ENCODE data around the gene PKHD1.

Gene PKHD1

GRCh38 chr6:52125572-52125971 lies 38.2 kb upstream of the PKHD1 start (continued):
- TF ChIP-seq TSHZ2 (CRISPR knock-in tag; IDR thresholded peaks at IDR 0.05) (no peak), GLIS3 (CRISPR knock-in tag; IDR thresholded peaks at IDR 0.05) (no peak), ESRRG (CRISPR knock-in tag; IDR thresholded peaks at IDR 0.05) (no peak)

GRCh38 chr6:52125139-52125538 lies 37.7 kb upstream of the PKHD1 start:
- TF ChIP-seq ZFP3 (CRISPR knock-in tag; IDR thresholded peaks at IDR 0.05) = no peak
- no peak for TF ChIP-seq PPARA (CRISPR knock-in tag; IDR thresholded peaks at IDR 0.05; ENCODE audit: borderline replicate concordance)
- TF ChIP-seq ZNF8 (CRISPR knock-in tag; IDR thresholded peaks at IDR 0.05) = no peak
- no peak for TF ChIP-seq ZNF565 (CRISPR knock-in tag; conservative IDR thresholded peaks at IDR 0.05; ENCODE audit: low read depth)
- no peak for TF ChIP-seq CREB5 (CRISPR knock-in tag; IDR thresholded peaks at IDR 0.05; ENCODE audit: low read depth)
- no peak for TF ChIP-seq RARB (CRISPR knock-in tag; IDR thresholded peaks at IDR 0.05)
- TF ChIP-seq GLIS3 (CRISPR knock-in tag; IDR thresholded peaks at IDR 0.05) = no peak
- no peak for TF ChIP-seq TSHZ2 (CRISPR knock-in tag; IDR thresholded peaks at IDR 0.05)
- TF ChIP-seq CSDC2 (CRISPR knock-in tag; IDR thresholded peaks at IDR 0.05) = no peak
- TF ChIP-seq OSR1 (CRISPR knock-in tag; IDR thresholded peaks at IDR 0.05) = no peak
- no peak for TF ChIP-seq TCF4 (CRISPR knock-in tag; IDR thresholded peaks at IDR 0.05; ENCODE audit: borderline replicate concordance)
- no peak for TF ChIP-seq SNAI2 (CRISPR knock-in tag; IDR thresholded peaks at IDR 0.05)
- no peak for TF ChIP-seq ISL1 (CRISPR knock-in tag; IDR thresholded peaks at IDR 0.05)
- TF ChIP-seq ZNF70 (CRISPR knock-in tag; IDR thresholded peaks at IDR 0.05) = no peak
- TF ChIP-seq TOX (CRISPR knock-in tag; IDR thresholded peaks at IDR 0.05; ENCODE audit: borderline replicate concordance) = no peak
- ATAC-seq = no peak

- TF ChIP-seq PATZ1 (CRISPR knock-in tag; IDR thresholded peaks at IDR 0.05; ENCODE audit: borderline replicate concordance) = no peak
- no peak for TF ChIP-seq ZFP3 (CRISPR knock-in tag; IDR thresholded peaks at IDR 0.05)
- no peak for TF ChIP-seq TOX (CRISPR knock-in tag; IDR thresholded peaks at IDR 0.05; ENCODE audit: borderline replicate concordance)
- no peak for TF ChIP-seq ZFP30 (CRISPR knock-in tag; IDR thresholded peaks at IDR 0.05)
- TF ChIP-seq CREB5 (CRISPR knock-in tag; IDR thresholded peaks at IDR 0.05; ENCODE audit: low read depth) = no peak
- TF ChIP-seq ZNF565 (CRISPR knock-in tag; conservative IDR thresholded peaks at IDR 0.05; ENCODE audit: low read depth) = no peak
- no peak for TF ChIP-seq TCF4 (CRISPR knock-in tag; IDR thresholded peaks at IDR 0.05; ENCODE audit: borderline replicate concordance)
- no peak for TF ChIP-seq PPARA (CRISPR knock-in tag; IDR thresholded peaks at IDR 0.05; ENCODE audit: borderline replicate concordance)
- TF ChIP-seq POU6F1 (CRISPR knock-in tag; IDR thresholded peaks at IDR 0.05; ENCODE audit: borderline replicate concordance, low read depth) = no peak
- no peak for ATAC-seq
These were observed 37.0 kb upstream of the PKHD1 start for GRCh38 chr6:52124126-52125121.
